SK-N-SH treated with all-trans-retinoic acid at 6 μM for 48 hours (cell line): ENCODE measurements around the gene XCL1.

Experiments
- ATAC-seq: fragments of 200-7000 bp; cut with Tn5 transposase; 3 replicates; pipeline ENCODE4 v1.9.1; 2020; ENCODE audit warnings: mild to moderate bottlenecking, moderate library complexity
- ARNTL ChIP-seq: fragments of 450-650 bp; formaldehyde crosslinking; IDR thresholded peaks from 2 replicates; pipeline ENCODE4 v1.5.0; 2020; ENCODE audit warnings: low read depth, mild to moderate bottlenecking, moderate library complexity, borderline replicate concordance
- BACH2 ChIP-seq: fragments of 250-450 bp; sonication (Bioruptor Pico); IDR thresholded peaks from 2 replicates; pipeline ENCODE4 v1.9.0; 2021; ENCODE audit warnings: mild to moderate bottlenecking, borderline replicate concordance
- CREB5 ChIP-seq: fragments of 250-450 bp; sonication (Bioruptor Pico); IDR thresholded peaks from 2 replicates; pipeline ENCODE4 v1.5.1; 2020; ENCODE audit warnings: low read depth, mild to moderate bottlenecking, moderate library complexity
- CSRNP3 ChIP-seq: fragments of 250-450 bp; sonication (Bioruptor Pico); IDR thresholded peaks from 2 replicates; pipeline ENCODE4 v1.5.1; 2021; ENCODE audit warnings: mild to moderate bottlenecking, moderate library complexity
- GLIS3 ChIP-seq: fragments of 250-450 bp; sonication (Bioruptor Pico); IDR thresholded peaks from 2 replicates; pipeline ENCODE4 v1.5.0; 2020; ENCODE audit warnings: mild to moderate bottlenecking, moderate library complexity
- OSR1 ChIP-seq: fragments of 250-450 bp; sonication (Bioruptor Pico); IDR thresholded peaks from 2 replicates; pipeline ENCODE4 v1.8.0; 2022; ENCODE audit warnings: moderate library complexity, mild to moderate bottlenecking, inconsistent platforms
- PATZ1 ChIP-seq: fragments of 250-450 bp; sonication (Bioruptor Pico); IDR thresholded peaks from 2 replicates; pipeline ENCODE4 v1.8.0; 2020; ENCODE audit warnings: mild to moderate bottlenecking, moderate library complexity, borderline replicate concordance
- POU6F1 ChIP-seq: fragments of 250-450 bp; sonication (Bioruptor Pico); IDR thresholded peaks from 2 replicates; pipeline ENCODE4 v1.8.0; 2021; ENCODE audit warnings: low read depth, mild to moderate bottlenecking, moderate library complexity, borderline replicate concordance
- PPARA ChIP-seq: fragments of 250-450 bp; sonication (Bioruptor Pico); IDR thresholded peaks from 2 replicates; pipeline ENCODE4 v1.5.0; 2020; ENCODE audit warnings: mild to moderate bottlenecking, borderline replicate concordance
- RARB ChIP-seq: fragments of 250-450 bp; sonication (Bioruptor Pico); IDR thresholded peaks from 2 replicates; pipeline ENCODE4 v1.8.0; 2021; ENCODE audit warnings: mild to moderate bottlenecking, moderate library complexity
- TCF4 ChIP-seq: fragments of 250-450 bp; sonication (Bioruptor Pico); IDR thresholded peaks from 2 replicates; pipeline ENCODE4 v1.8.0; 2021; ENCODE audit warnings: mild to moderate bottlenecking, moderate library complexity, borderline replicate concordance
- TSHZ2 ChIP-seq: fragments of 250-450 bp; sonication (Bioruptor Pico); IDR thresholded peaks from 2 replicates; pipeline ENCODE4 v1.5.0; 2020; ENCODE audit warnings: mild to moderate bottlenecking, moderate library complexity
- ZC3H10 ChIP-seq: fragments of 250-450 bp; sonication (Bioruptor Pico); IDR thresholded peaks from 2 replicates; pipeline ENCODE4 v1.5.1; 2021; ENCODE audit warnings: mild to moderate bottlenecking, moderate library complexity
- ZFP3 ChIP-seq: fragments of 250-450 bp; sonication (Bioruptor Pico); IDR thresholded peaks from 2 replicates; pipeline ENCODE4 v1.5.0; 2020; ENCODE audit warnings: mild to moderate bottlenecking, moderate library complexity
- ZFP30 ChIP-seq: fragments of 450-650 bp; formaldehyde crosslinking; IDR thresholded peaks from 2 replicates; pipeline ENCODE4 v1.5.0; 2022; ENCODE audit warnings: mild to moderate bottlenecking, moderate library complexity
- ZNF565 ChIP-seq: fragments of 450-650 bp; formaldehyde crosslinking; conservative IDR thresholded peaks from 2 replicates; pipeline ENCODE4 v1.5.0; 2020; ENCODE audit warnings: low read depth, mild to moderate bottlenecking, moderate library complexity
- ZNF70 ChIP-seq: fragments of 450-650 bp; formaldehyde crosslinking; IDR thresholded peaks from 2 replicates; pipeline ENCODE4 v1.5.0; 2020; ENCODE audit warnings: mild to moderate bottlenecking, moderate library complexity
- ZNF8 ChIP-seq: fragments of 450-650 bp; formaldehyde crosslinking; IDR thresholded peaks from 2 replicates; pipeline ENCODE4 v1.5.0; 2020; ENCODE audit warnings: mild to moderate bottlenecking, moderate library complexity

The XCL1 gene

GRCh38 chr1:168608796-168609715 is 32.7 kb downstream of the XCL1 start:
- ATAC-seq = peak; percentile 22; the same call in 2 of the 3 replicates
- TF ChIP-seq PPARA = no peak
- TF ChIP-seq BACH2 (CRISPR knock-in tag) = no peak
- TF ChIP-seq TSHZ2 = no peak
- TF ChIP-seq ZC3H10 (CRISPR knock-in tag) = no peak
- TF ChIP-seq CREB5 (CRISPR knock-in tag) = no peak
- no peak for TF ChIP-seq ARNTL
- no peak for TF ChIP-seq CSRNP3 (CRISPR knock-in tag)
- no peak for TF ChIP-seq ZNF8
- no peak for TF ChIP-seq RARB (CRISPR knock-in tag)
- TF ChIP-seq TCF4 (CRISPR knock-in tag) = no peak
- no peak for TF ChIP-seq POU6F1 (CRISPR knock-in tag)
- no peak for TF ChIP-seq ZNF565
- TF ChIP-seq PATZ1 (CRISPR knock-in tag) = no peak

GRCh38 chr1:168609741-168610510 is 33.5 kb downstream of the XCL1 start:
- TF ChIP-seq GLIS3 = no peak
- no peak for TF ChIP-seq OSR1 (CRISPR knock-in tag)
- ATAC-seq = no peak

- ATAC-seq = peak; percentile 52
- TF ChIP-seq ZNF70 (no peak), RARB (CRISPR knock-in tag) (no peak), ZNF8 (no peak), ZNF565 (no peak), CREB5 (CRISPR knock-in tag) (no peak), ZFP30 (no peak), TSHZ2 (no peak), ZFP3 (CRISPR knock-in tag) (no peak), PATZ1 (CRISPR knock-in tag) (no peak), ZC3H10 (CRISPR knock-in tag) (no peak), ARNTL (no peak), TCF4 (CRISPR knock-in tag) (no peak), OSR1 (CRISPR knock-in tag) (no peak)
Observed at GRCh38 chr1:168613038-168613451, 36.6 kb downstream of the XCL1 start.
